ENCODE data around the gene GALNT10.
A peak's percentile ranks its signal among the peaks of the same experiment; 100 is the strongest.

The GALNT10 gene

GRCh38 chr5:154189819-154190594, 526 bp upstream of the GALNT10 start:
- peaks cover 7% of the 10 kb centered on the region for H3F3A ChIP-seq (ENCODE audit: control insufficient read depth, insufficient read depth)
- no peaks in the 10 kb centered on the region for H3K9me2 ChIP-seq (replicated peaks; ENCODE audit: control insufficient read depth, low read length)
- no peaks in the 10 kb centered on the region for H4K20me1 ChIP-seq (ENCODE audit: control insufficient read depth, insufficient read depth, low read depth, low read length)
- no peaks in the 10 kb centered on the region for H3K79me2 ChIP-seq (ENCODE audit: control insufficient read depth, low read length)
- H3K9me3 ChIP-seq (ENCODE audit: control insufficient read depth, insufficient read depth, low read length) = no peaks in the 10 kb centered on the region
- H3K27ac ChIP-seq (ENCODE audit: low read depth, low read length) = no peak overlapping the region
- H3K27me3 ChIP-seq (ENCODE audit: control insufficient read depth, low read length) = peaks cover 32% of the 10 kb centered on the region
- peaks cover 21% of the 10 kb centered on the region for H3K4me1 ChIP-seq (ENCODE audit: control insufficient read depth, low read length)
- H3K4me3 ChIP-seq (ENCODE audit: low read length) = peak overlapping the region; percentile 82
- H3K36me3 ChIP-seq (ENCODE audit: control insufficient read depth, low read length) = no peaks in the 10 kb centered on the region
- H3K4me2 ChIP-seq (ENCODE audit: low read length) = peak overlapping the region; percentile 94
- TF ChIP-seq EZH2phosphoT487 (IDR thresholded peaks at IDR 0.05; ENCODE audit: borderline replicate concordance, low read length) (no peak), CTCF (IDR thresholded peaks at IDR 0.05; ENCODE audit: low read depth, low read length, poor library complexity, severe bottlenecking) (peak; percentile 73)

- Histone ChIP-seq H3K4me3 (ENCODE audit: low read length) (peak overlapping the region; percentile 89), H3K79me2 (ENCODE audit: control insufficient read depth, low read length) (no peaks in the 10 kb centered on the region)
Observed at GRCh38 chr5:154191467-154192261, 1.1 kb downstream of the GALNT10 start.

GRCh38 chr5:154193283-154193682, 2.8 kb downstream of the GALNT10 start:
- Histone ChIP-seq H3K9me2 (replicated peaks; ENCODE audit: control insufficient read depth, low read length) (no peaks in the 10 kb centered on the region), H3K4me2 (ENCODE audit: low read length) (no peak overlapping the region), H3K9me3 (ENCODE audit: control insufficient read depth, insufficient read depth, low read length) (no peaks in the 10 kb centered on the region), H4K20me1 (ENCODE audit: control insufficient read depth, insufficient read depth, low read depth, low read length) (no peaks in the 10 kb centered on the region), H3F3A (ENCODE audit: control insufficient read depth, insufficient read depth) (peaks cover 7% of the 10 kb centered on the region), H3K27me3 (ENCODE audit: control insufficient read depth, low read length) (peaks cover 32% of the 10 kb centered on the region), H3K79me2 (ENCODE audit: control insufficient read depth, low read length) (no peaks in the 10 kb centered on the region), H3K36me3 (ENCODE audit: control insufficient read depth, low read length) (no peaks in the 10 kb centered on the region), H3K4me1 (ENCODE audit: control insufficient read depth, low read length) (peaks cover 24% of the 10 kb centered on the region), H3K27ac (ENCODE audit: low read depth, low read length) (no peak overlapping the region), H3K4me3 (ENCODE audit: low read length) (no peak overlapping the region)
- TF ChIP-seq CTCF (IDR thresholded peaks at IDR 0.05; ENCODE audit: low read depth, low read length, poor library complexity, severe bottlenecking) = no peak
- TF ChIP-seq EZH2phosphoT487 (IDR thresholded peaks at IDR 0.05; ENCODE audit: borderline replicate concordance, low read length) = no peak

More at GRCh38 chr5:154191467-154192261, 1.1 kb downstream of the GALNT10 start:
- no peaks in the 10 kb centered on the region for H3K9me3 ChIP-seq (ENCODE audit: control insufficient read depth, insufficient read depth, low read length)
- peak overlapping the region; percentile 90 for H3K4me2 ChIP-seq (ENCODE audit: low read length)
- peaks cover 7% of the 10 kb centered on the region for H3F3A ChIP-seq (ENCODE audit: control insufficient read depth, insufficient read depth)
- no peak overlapping the region for H3K27ac ChIP-seq (ENCODE audit: low read depth, low read length)
- H3K27me3 ChIP-seq (ENCODE audit: control insufficient read depth, low read length) = peaks cover 32% of the 10 kb centered on the region
- H4K20me1 ChIP-seq (ENCODE audit: control insufficient read depth, insufficient read depth, low read depth, low read length) = no peaks in the 10 kb centered on the region
- no peaks in the 10 kb centered on the region for H3K9me2 ChIP-seq (replicated peaks; ENCODE audit: control insufficient read depth, low read length)
- TF ChIP-seq CTCF (IDR thresholded peaks at IDR 0.05; ENCODE audit: low read depth, low read length, poor library complexity, severe bottlenecking) (no peak), EZH2phosphoT487 (IDR thresholded peaks at IDR 0.05; ENCODE audit: borderline replicate concordance, low read length) (no peak)
- H3K4me1 ChIP-seq (ENCODE audit: control insufficient read depth, low read length) = peaks cover 21% of the 10 kb centered on the region
- H3K36me3 ChIP-seq (ENCODE audit: control insufficient read depth, low read length) = no peaks in the 10 kb centered on the region
